C4-2B (cell line): ENCODE measurements around the gene ZNF384.

Experiments used
- H3K27ac ChIP-seq: fragments of 450-650 bp; 2 replicates; pipeline ENCODE4 v1.5.1; 2017
- ZFX ChIP-seq: fragments of 450-650 bp; IDR thresholded peaks from 2 replicates; pipeline ENCODE4 v1.6.1; 2017
- TF ChIP-seq, protein P1 (sequence below): fragments of 450-650 bp; conservative IDR thresholded peaks from 2 replicates; pipeline ENCODE4 v1.5.1; 2017; ENCODE audit warnings: mild to moderate bottlenecking

Gene ZNF384

DNA sequence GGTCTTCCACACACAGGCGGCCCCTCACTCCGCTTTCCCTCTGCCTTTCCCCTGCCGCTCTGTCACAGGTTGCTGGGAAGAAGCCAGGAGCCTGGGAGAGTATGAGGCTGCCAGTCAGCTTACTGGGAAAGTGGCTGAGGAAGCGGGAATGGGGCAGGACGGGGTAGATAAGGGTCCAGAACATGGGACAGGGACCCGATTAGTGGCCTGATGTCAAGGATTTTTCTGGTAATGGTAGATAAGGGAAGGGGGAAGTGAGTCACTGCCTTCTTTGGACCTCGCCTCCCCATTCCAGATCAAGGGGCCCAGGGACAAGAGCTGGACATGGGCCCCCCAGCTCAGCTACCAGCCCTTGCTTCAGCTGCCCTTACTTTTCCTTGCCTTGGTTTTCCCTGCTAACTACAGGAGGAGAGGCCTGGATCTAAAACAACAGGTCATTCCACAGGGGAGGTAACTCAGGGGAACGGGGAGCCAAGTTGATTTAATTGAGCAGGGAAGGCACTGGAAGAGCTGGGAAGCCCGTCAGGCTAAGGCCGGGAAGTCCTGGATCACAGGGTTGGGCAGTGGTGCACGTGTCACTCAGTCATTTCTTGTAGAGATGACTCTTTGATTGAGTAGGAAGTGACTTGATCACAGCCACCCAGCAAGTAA is 49.9 kb downstream of the ZNF384 start:
- no peak overlapping the region for H3K27ac ChIP-seq
- TF ChIP-seq ZFX, result no peak
- TF ChIP-seq, protein P1, sequence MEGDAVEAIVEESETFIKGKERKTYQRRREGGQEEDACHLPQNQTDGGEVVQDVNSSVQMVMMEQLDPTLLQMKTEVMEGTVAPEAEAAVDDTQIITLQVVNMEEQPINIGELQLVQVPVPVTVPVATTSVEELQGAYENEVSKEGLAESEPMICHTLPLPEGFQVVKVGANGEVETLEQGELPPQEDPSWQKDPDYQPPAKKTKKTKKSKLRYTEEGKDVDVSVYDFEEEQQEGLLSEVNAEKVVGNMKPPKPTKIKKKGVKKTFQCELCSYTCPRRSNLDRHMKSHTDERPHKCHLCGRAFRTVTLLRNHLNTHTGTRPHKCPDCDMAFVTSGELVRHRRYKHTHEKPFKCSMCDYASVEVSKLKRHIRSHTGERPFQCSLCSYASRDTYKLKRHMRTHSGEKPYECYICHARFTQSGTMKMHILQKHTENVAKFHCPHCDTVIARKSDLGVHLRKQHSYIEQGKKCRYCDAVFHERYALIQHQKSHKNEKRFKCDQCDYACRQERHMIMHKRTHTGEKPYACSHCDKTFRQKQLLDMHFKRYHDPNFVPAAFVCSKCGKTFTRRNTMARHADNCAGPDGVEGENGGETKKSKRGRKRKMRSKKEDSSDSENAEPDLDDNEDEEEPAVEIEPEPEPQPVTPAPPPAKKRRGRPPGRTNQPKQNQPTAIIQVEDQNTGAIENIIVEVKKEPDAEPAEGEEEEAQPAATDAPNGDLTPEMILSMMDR, result no peak

DNA sequence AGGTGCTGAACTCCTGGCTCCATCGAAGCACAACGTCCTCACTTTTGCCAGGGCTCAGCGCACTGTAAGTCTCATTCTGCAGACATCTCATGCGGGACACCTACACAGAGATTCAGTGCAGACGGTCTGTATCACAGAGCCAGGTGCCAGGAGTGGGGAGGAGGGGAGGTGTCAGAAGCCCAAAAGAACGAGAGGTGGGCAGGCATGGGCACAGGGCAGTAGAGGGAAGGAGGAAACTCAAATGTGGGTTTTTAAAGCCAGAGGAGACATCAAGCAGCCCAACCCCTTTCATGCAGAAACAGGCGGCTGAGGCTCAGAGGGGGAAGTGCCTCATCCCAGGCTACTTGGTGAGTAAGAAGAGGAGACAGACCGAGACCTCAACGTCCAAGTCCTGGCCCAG is 50.9 kb downstream of the ZNF384 start:
- no peak overlapping the region for H3K27ac ChIP-seq
- no peak for TF ChIP-seq ZFX
- TF ChIP-seq, protein P1, result no peak

DNA sequence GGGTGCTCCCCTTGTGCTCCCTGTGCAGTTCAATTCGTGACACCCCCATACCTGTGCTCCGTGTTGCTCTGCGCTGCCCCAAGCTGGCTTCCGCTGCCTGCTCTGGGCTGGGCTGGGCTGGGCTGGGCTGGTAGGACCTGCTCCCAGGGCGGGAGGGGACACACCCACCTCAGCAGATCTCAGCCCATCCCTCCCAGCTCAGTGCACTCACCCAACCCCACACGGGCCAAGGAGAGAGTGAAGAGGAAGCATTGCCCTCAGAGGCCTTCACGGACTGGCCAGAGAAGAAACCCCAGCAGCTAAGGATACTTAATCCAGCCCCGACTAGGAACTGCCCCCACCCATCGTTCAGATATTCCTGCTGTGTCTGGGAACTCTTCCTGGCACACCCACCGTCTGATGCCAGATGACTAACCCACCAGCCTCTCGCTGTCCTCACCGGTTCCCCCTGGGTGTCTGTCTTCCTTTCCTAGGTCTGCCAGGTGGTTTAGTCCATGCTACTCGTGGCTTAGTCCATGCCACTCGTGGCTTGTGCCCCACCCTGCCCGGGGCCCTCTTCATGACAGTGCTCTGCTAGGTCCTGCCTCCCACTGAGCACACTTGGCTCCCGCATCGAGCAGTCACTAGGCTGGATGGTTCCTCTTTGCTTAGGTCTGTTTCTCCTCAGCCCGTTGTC is 53.2 kb downstream of the ZNF384 start, which contains the start of gene LPAR5:
Gene LPAR5 (minus strand): TSS at position 104 of the 676 bp plus-strand sequence. CDS start 14,711 bp downstream, outside the sequence.
- no peak within 1 kb of the TSS for H3K27ac ChIP-seq
- no peak for TF ChIP-seq ZFX
- TF ChIP-seq, protein P1, result no peak

DNA sequence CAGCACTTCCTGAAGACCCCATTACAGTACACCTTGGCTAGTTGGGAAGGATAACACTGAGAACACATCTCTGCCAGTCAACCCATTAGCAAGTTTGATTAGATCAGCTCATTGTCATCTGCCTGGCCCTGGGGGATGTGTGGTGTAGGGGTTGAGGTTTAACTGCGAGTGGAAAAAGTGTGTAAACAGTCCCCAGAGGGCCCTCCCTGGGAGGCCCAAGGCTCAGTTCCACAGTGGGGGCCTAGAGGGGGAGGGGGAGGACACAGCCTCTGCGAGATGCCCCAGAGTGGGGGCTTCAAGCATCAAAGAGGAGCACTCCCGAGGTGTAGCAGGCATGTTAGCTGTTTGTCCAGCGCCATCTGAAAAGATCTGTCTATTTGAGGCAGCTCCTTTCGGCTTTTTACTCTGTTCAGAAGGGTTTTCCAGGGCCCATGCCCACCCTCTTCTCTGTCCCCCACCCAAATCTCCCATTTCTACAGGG is 53.8 kb downstream of the ZNF384 start:
- H3K27ac ChIP-seq, result no peak overlapping the region
- no peak for TF ChIP-seq ZFX
- TF ChIP-seq, protein P1, result no peak

DNA sequence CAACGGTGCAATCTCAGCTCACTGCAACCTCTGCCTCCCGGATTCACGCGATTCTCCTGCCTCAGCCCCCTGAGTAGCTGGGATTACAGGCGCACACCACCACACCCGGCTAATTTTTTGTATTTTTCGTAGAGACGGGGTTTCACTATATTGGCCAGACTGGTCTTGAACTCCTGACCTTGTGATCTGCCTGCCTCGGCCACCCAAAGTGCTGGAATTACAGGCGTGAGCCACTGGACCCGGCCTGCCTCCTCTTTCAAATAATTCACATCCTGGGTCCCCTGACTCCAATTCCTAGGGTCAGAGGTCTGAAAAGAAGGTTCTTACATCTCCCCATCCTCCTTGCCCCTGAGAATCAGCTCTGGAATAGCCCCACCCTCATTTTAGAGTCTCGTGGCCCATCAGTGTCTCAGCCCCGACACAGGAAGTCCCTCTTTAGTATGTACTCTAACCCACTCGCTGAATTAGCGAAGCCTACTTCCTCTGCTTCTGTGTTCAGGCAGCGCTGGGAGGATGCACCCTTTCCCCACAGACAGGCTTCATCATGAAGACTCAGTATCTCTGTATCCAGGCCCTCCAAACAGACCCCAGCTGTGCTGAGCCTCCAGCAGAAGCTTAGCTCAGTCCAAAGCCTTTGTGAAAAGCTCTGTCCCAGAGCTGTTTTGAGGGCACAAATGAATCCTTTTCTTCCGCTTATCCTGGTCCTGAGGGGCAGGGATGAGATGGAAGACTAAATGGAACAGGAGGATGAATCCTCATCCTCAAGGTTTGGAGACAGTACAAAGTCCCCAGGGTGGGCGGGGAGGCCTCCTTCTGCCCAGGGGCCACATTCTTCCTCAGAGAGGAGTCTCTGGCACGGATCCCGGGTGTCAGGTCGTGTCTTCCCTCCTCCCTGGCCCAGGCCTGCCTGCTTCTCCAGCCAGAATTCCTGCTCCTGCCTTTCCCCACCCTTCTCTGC is 56.9 kb downstream of the ZNF384 start:
- no peak overlapping the region for H3K27ac ChIP-seq
- TF ChIP-seq, protein P1, result no peak
- no peak for TF ChIP-seq ZFX

DNA sequence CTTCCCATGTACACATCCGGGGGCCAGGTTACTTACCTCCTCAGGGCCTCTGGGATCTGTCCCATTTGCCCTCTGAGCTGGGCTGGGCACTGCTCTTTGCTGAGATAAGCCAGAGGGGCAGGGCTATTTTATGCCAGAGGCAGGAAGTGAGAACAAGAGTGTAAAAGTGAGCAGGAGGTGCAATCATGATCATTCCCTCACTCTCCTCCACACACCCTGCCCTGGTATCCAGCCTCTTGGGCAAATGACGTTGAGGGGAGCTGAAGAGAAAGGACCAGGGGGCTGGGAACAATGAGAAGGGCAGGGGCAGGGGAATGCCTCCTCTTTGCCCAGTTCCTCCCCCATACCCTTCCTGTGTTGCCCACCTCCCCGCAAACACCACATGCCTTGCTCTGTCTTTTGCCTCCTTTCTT is 57.6 kb downstream of the ZNF384 start:
- H3K27ac ChIP-seq, result no peak overlapping the region
- no peak for TF ChIP-seq ZFX

DNA sequence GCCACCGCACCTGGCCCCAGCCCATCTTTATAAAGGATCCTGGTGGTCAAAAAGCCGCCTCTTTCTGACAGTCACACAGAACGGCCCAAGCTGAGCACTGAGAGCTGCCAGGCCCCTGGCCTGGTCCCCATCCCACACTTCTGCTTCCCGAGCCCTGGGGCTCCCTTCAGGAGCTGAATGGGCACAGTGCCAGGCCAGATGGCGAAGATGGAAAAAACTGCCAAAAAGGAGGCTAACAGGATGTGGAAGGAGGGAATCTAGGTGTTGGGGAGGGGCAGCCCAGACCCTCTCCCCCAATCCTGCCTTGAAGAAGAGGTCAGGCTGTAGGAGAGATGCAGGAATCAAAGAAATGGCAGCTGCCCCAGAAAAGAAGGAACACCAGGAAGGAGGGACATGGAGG is 58.4 kb downstream of the ZNF384 start:
- no peak overlapping the region for H3K27ac ChIP-seq

More for the DNA sequence above, 58.4 kb downstream of the ZNF384 start:
- TF ChIP-seq, protein P1, result no peak
- TF ChIP-seq ZFX, result no peak
